GM21825 (cell line): ENCODE results near the gene CCDC142.
A peak's percentile ranks its signal among the peaks of the same experiment; 100 is the strongest.

Source experiments
- ATAC-seq: cut with Tn5 transposase; IDR thresholded peaks from one replicate; pipeline ENCODE4 v1.9.1; 2021; ENCODE audit warnings: mild to moderate bottlenecking, moderate library complexity; ENCODE audit not compliant: unreplicated experiment

The CCDC142 gene

DNA sequence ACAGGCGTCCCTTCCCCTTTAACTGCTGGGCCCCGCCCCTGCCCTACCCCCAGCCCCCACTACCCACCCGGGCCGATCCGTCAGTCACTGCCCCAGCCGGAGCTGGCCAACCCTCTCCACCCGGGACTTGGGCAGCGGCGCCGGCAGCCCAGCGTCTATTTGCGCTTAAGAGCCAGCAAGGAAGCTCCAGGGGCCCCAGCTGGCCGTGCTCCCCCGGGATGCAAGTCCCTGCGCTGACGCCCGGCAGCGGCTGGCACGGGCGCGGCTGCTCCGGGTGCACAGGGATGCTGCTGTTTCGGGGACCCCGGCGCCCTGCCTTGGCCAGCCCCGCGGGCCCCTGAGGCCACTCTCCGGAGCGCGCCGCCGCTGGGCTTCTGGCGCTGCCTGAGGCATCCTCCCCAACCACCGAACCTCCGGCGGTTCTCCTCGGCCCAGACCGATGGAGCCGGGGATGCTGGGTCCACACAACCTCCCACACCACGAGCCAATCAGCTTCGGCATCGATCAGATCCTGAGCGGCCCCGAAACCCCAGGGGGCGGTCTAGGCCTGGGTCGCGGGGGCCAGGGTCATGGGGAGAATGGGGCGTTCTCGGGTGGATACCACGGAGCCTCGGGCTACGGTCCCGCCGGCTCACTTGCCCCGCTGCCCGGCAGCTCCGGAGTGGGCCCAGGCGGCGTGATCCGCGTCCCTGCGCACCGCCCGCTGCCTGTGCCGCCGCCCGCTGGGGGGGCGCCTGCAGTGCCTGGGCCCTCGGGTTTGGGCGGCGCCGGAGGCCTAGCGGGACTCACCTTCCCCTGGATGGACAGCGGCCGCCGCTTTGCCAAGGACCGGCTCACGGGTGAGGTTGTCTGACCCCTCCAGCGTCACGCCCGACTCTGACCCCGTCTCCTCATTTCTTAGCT is 31.8 kb upstream of the CCDC142 start, which contains the start of gene TLX2:
Gene TLX2, plus strand, starts transcription at position 83 of the 903 bp plus-strand sequence. Its CDS starts 357 bp downstream, at position 440.
- ATAC-seq: no peak

DNA sequence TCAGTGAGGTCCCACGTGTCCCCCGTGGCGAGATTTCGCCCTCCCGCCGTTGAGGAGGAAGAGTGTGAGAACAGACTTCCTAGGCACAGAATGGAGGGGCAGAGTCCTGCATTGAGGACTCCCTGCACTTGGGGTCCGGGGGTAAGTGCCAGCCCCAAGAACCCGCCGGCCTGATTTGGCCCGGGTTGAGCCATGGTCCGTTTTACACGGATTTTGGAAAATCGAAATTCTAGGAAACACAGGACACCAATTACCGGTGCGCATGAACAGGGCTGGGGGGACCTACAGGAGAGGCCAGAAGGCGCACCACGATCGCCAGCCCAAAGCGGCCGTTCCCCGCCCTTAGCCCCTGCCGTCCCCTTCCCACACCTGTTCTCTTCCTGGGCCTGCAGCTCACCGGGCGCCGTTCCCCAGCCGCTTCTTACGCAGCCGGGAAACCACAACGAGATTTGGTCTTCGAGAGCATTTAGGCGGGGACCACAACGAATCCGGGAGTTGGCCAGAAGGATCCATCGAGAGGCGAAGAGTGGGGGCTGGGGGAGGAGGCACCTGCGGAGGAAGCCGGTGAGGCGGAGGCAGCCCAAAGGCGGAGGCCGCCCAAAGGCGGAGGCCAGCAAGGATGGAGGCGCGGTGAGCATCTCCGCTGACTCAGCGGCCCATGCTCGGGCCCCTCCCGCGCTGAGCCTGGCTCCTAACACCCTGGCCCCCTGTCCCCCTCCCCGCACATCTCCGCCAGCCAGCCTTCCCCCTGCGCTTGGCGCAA is 31.0 kb upstream of the CCDC142 start:
- ATAC-seq: no peak

DNA sequence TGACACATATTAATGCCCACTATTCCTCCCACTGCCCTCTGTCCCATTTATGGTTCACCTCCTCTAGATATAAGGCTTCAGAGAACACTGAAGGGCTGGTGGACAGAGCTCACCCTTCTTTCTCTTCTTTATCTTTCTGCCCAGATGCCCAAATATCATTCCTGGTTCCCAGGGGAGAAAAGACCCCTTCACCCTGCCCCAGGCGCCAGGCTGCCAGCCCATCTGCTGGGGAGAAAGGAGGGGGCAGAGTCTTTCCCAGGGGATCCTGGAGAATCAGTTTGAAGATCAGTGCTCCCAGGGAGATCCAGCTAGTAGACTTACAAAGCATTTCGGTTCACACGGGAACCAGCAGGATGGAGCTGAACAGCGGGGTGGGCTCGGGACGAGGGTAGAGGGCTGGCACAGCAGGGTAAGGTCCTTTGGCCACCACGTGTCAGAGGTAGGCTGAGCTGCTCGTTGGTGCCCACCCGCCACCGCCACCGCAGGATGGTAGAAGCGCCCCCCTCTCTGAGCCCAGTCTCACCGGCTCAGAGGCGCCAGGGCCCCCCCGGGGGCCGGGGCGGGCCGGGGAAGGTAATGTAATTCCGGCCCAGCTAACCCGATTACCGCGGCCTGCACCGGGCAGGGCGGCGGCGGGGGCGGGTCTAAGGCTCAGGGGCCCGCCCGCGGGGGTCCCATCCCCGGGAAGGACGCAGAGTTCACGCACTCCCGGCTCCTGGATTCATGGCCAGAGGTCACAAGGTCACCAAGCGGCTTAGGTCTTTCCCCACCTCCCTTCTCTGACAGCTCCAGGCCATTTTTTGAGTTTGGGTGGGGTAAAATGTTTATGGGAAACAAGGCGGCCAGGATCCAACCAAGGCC is 30.2 kb upstream of the CCDC142 start:
- ATAC-seq: no peak

DNA sequence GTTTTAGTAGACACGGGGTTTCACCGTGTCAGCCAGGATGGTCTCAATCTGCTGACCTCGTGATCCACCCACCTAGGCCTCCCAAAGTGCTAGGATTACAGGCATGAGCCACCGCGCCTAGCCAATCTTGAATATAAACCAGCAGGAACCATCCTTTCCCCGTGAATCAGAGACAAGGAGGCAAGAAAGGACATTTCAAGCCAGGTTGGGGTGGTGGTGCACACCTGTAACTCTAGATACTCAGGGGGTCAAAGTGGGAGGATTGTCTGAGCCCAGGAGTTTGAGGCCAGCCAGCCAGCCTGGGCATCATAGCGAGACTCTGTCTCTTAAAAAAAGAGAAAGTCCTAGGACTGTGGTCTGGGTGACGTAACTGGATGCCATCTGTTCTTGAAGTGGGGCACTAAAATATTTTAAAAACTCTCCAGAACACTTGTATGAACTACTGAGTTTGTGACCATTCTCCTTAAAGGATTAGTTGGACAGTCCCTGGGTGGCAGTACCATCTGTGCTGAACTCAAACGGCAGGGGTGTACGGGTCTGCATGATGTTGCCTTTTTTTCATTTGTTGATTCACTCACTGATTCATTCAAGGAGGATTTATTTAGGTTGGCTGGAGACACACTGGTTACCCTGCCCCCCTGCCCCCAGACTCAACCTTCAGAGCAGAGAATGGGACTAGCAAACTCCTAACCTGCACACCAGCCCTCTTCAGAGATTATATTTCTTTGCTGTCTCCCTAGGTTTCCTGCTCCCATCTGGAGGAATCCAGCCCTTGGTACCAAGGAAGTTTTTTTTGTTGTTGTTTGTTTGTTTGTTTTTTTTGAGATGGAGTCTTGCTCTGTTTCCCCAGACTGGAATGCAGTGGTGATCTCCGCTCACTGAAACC is 28.5 kb upstream of the CCDC142 start:
- no peak for ATAC-seq

- ATAC-seq: no peak
These were observed 27.5 kb upstream of the CCDC142 start for GRCh38 chr2:74510272-74510671.

DNA sequence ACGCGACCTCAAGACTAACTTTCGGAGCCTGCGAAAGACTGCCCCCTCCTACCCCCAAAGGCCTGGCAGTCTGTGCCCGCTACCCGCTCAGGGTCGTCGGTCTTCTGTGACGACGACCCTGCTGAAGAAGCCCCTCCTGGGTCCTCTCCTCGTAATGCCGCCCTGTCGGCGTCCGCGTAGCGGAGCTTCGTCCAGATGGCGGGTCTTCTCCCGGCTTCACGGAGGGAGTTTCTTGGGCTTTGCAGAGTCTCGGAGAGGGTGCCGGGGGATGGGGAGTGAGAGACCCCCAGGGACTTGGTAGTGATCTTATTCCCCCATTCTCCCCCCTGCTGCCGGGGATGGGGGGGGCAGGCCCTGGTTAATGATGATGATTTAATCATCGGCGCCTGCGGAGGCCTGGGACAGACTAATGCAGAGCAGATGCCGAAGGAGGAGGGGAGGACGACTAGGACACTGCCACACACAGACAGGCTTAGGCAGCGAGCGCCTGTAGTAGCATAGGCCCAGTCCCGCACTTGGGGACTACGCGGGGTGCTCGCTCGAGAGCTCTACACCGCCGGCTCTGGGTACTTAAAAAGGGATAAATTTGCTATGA is 25.2 kb upstream of the CCDC142 start:
- ATAC-seq: peak; percentile 13

GRCh38 chr2:74507145-74507925 is 24.5 kb upstream of the CCDC142 start, which contains the start of gene PCGF1:
Gene PCGF1, minus strand, starts transcription at chr2:74507695. Its CDS starts 27 bp downstream, at chr2:74507668.
- ATAC-seq: peak; percentile 84

DNA sequence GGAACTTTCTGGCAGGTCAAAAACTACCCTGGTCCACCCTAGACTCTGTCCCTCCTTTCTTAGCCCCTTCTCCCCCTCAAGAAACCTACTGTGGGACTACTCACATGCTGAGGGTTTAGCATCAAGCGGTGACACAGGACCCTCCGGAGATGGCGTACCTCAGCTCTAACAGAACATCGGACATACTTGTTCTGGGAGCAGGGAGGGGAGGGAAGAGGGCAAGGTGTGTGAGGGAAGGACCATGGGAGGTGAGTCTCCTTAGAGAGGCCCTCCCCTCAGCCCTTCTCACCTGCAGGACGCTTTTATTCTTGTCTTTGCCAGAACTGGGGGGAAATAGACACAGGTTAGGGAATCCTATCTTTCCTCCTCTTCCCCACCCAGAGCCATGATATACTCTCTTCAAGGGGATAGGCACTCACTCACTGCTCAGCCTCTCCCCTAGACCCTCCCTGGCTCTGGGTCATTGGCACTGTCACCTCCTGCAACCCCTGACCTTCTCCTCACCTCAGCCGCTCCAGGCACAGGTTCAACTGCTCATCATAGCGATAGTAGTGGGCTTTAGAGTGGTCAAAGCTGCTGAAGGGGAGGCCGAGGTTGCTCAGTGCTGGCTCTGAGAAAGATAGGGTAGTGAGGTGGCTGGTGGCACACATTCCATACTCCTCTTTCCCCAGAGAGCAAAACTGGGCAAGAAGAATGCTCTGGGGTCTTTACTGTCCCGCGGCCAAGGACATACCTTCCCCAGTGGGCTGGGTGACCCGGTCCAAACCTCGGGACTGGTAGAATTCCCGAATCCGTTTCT is 22.8 kb upstream of the CCDC142 start:
- ATAC-seq: no peak

DNA sequence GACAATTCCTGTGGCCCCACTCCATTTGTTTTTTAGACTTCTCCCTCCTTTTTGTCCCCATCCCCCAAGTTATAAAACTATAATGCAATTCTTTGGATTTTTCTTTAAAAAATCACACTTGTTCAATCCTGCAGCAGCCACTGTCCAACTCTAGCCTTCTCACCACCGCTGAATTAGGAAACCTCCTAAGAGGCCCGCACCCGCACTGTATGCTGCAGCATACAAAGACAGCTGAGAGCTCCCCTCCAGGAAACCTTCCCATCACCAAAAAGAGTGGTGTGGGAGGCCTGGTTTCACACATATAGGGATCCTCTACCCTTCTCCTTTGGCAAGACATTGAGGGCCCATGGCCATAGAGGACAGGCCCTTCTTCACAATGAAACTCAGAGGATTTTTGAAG is 21.8 kb upstream of the CCDC142 start:
- ATAC-seq: no peak

- no peak for ATAC-seq
These were observed 21.0 kb upstream of the CCDC142 start for GRCh38 chr2:74503506-74504475.

- peak; percentile 36 for ATAC-seq
These were observed 20.1 kb upstream of the CCDC142 start for GRCh38 chr2:74502720-74503505.

DNA sequence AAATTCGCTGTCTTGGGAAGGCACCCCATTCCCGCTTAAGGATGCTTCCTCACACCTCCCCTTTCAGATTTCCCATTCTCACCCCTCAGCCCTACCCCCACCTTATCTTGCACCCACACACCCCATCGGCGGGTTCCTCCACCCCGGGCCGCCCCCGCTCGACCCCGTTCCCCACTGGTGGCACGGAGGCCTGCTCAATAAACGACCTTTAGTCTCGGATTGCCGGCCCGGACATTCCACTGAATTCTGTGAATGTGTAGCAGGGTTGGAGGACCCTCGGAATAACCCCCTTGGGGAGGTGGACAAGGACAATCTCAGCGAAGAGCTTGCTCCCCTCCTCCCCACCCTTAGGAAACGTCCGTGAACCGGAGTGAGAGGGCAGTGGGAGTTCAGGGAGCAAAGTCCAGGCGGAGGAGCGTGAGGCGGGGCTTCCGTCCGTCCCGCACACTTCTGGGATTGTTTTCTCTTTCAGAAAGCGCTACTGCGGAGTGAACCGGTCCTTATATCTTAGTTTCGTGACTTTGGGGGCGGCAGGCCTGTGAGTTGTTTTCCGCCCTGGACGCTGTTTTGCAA is 19.4 kb upstream of the CCDC142 start:
- no peak for ATAC-seq

GRCh38 chr2:74501335-74502071 is 18.7 kb upstream of the CCDC142 start:
- no peak for ATAC-seq

GRCh38 chr2:74500578-74500946 is 17.8 kb upstream of the CCDC142 start:
- no peak for ATAC-seq
